Measurements from ENCODE around the gene NOTCH1. TPM values are rescaled to one million over a fixed set of nuclear protein-coding genes. Genes with fewer than 3 reads are reported as not detected.

The NOTCH1 gene
- total RNA-seq, 1 experiment from 2014 or later, result 37.2 TPM

DNA sequence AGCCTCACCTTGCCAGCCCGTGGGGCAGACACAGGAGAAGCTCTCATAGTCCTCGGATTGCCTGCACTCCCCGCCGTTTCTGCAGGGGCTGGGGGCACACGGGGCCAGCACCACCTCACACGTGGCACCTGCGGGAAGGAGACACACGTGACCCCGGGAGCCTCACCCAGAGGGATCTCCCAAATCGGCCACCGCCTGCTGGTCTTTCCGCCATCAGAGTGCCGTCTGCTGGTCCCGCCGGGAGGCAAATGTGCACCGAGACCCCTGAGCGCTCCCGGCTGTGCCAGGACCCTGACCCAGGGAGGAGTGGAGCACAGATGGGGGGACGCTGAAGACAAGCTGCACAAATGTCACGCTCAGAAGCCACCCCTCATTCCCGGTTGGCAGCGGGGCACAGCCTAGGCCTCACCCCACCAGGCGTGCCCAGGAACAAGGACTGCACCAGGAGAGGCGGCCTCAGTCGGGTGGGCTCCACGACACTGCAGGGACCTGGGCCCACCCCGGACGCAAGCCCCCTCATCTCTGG, 34.6 kb downstream of the NOTCH1 start:
- Histone ChIP-seq H3K4me1 (ENCODE audit: insufficient read depth, low read length, poor library complexity, severe bottlenecking) (no peaks in the 10 kb centered on the region), H3K27me3 (replicated peaks; ENCODE audit: insufficient read depth, low read depth, low read length, poor library complexity) (no peaks in the 10 kb centered on the region), H3K9me3 (ENCODE audit: low read depth, low read length, poor library complexity, severe bottlenecking) (no peaks in the 10 kb centered on the region), H3K36me3 (ENCODE audit: insufficient read depth, low read length, poor library complexity, severe bottlenecking) (peaks cover 49% of the 10 kb centered on the region), H3K27ac (ENCODE audit: low read depth, low read length, poor library complexity, severe bottlenecking) (no peak overlapping the region), H3K4me3 (ENCODE audit: low read depth, low read length, poor library complexity, severe bottlenecking) (no peak overlapping the region)
- no peak for DNase-seq (ENCODE audit: low spot score)
- BruUV-seq (replicated peaks), result no TSS peak
- ChIA-PET CTCF (no interaction called here), POLR2A (ENCODE audit: low non-redundant PET) (no interaction called here)
- intact Hi-C loops (cut with micrococcal nuclease; ENCODE audit: unreplicated experiment), result no loop called here
- no peak for TF ChIP-seq EZH2 (IDR thresholded peaks at IDR 0.05; ENCODE audit: borderline replicate concordance, low read depth, low read length, poor library complexity, severe bottlenecking)
- TF ChIP-seq, protein P1, sequence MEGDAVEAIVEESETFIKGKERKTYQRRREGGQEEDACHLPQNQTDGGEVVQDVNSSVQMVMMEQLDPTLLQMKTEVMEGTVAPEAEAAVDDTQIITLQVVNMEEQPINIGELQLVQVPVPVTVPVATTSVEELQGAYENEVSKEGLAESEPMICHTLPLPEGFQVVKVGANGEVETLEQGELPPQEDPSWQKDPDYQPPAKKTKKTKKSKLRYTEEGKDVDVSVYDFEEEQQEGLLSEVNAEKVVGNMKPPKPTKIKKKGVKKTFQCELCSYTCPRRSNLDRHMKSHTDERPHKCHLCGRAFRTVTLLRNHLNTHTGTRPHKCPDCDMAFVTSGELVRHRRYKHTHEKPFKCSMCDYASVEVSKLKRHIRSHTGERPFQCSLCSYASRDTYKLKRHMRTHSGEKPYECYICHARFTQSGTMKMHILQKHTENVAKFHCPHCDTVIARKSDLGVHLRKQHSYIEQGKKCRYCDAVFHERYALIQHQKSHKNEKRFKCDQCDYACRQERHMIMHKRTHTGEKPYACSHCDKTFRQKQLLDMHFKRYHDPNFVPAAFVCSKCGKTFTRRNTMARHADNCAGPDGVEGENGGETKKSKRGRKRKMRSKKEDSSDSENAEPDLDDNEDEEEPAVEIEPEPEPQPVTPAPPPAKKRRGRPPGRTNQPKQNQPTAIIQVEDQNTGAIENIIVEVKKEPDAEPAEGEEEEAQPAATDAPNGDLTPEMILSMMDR (conservative IDR thresholded peaks at IDR 0.05; ENCODE audit: low read depth, low read length), result no peak

- peaks cover 48% of the 10 kb centered on the region for H3K36me3 ChIP-seq (ENCODE audit: insufficient read depth, low read length, poor library complexity, severe bottlenecking)
- intact Hi-C loops (cut with micrococcal nuclease; ENCODE audit: unreplicated experiment), result no loop called here
Observed at GRCh38 chr9:136510561-136510960, 35.3 kb downstream of the NOTCH1 start.

DNA sequence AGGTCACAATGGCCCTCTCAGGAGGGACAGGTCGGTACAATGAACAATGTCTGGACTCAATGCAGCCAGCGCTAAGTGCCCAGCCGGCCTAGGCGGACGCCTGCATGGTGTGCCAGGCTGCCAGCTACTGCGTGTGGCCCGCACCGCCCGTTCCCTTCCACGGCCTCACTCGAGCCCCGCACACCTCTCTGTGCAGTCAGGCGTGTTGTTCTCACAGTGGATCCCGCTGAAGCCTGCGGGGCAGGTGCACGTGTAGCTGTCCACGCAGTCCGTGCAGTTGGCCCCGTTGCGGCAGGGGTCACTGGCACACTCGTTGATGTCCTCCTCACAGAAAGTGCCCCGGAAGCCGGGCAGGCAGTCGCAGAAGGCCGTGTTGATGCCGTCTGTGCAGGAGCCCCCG, 36.3 kb downstream of the NOTCH1 start:
- no TSS peak for BruUV-seq (replicated peaks)
- no peak overlapping the region for H3K27ac ChIP-seq (ENCODE audit: low read depth, low read length, poor library complexity, severe bottlenecking)
- DNase-seq (ENCODE audit: low spot score), result no peak
- H3K4me3 ChIP-seq (ENCODE audit: low read depth, low read length, poor library complexity, severe bottlenecking), result no peak overlapping the region
- H3K9me3 ChIP-seq (ENCODE audit: low read depth, low read length, poor library complexity, severe bottlenecking), result no peaks in the 10 kb centered on the region
- no peaks in the 10 kb centered on the region for H3K4me1 ChIP-seq (ENCODE audit: insufficient read depth, low read length, poor library complexity, severe bottlenecking)
- no peak for TF ChIP-seq EZH2 (IDR thresholded peaks at IDR 0.05; ENCODE audit: borderline replicate concordance, low read depth, low read length, poor library complexity, severe bottlenecking)
- TF ChIP-seq, protein P1 (conservative IDR thresholded peaks at IDR 0.05; ENCODE audit: low read depth, low read length), result no peak
- no peaks in the 10 kb centered on the region for H3K27me3 ChIP-seq (replicated peaks; ENCODE audit: insufficient read depth, low read depth, low read length, poor library complexity)
- peaks cover 43% of the 10 kb centered on the region for H3K36me3 ChIP-seq (ENCODE audit: insufficient read depth, low read length, poor library complexity, severe bottlenecking)
- POLR2A ChIA-PET (ENCODE audit: low non-redundant PET), result no interaction called here
- CTCF ChIA-PET, result no interaction called here
- intact Hi-C loops (cut with micrococcal nuclease; ENCODE audit: unreplicated experiment), result no loop called here

More at GRCh38 chr9:136510561-136510960, 35.3 kb downstream of the NOTCH1 start:
- POLR2A ChIA-PET (ENCODE audit: low non-redundant PET), result no interaction called here
- no peaks in the 10 kb centered on the region for H3K4me1 ChIP-seq (ENCODE audit: insufficient read depth, low read length, poor library complexity, severe bottlenecking)
- no peaks in the 10 kb centered on the region for H3K27me3 ChIP-seq (replicated peaks; ENCODE audit: insufficient read depth, low read depth, low read length, poor library complexity)
- CTCF ChIA-PET, result no interaction called here
- H3K27ac ChIP-seq (ENCODE audit: low read depth, low read length, poor library complexity, severe bottlenecking), result no peak overlapping the region
- TF ChIP-seq EZH2 (IDR thresholded peaks at IDR 0.05; ENCODE audit: borderline replicate concordance, low read depth, low read length, poor library complexity, severe bottlenecking), result no peak
- TF ChIP-seq, protein P1 (conservative IDR thresholded peaks at IDR 0.05; ENCODE audit: low read depth, low read length), result no peak
- no peak overlapping the region for H3K4me3 ChIP-seq (ENCODE audit: low read depth, low read length, poor library complexity, severe bottlenecking)
- no TSS peak for BruUV-seq (replicated peaks)
- DNase-seq (ENCODE audit: low spot score), result no peak
- H3K9me3 ChIP-seq (ENCODE audit: low read depth, low read length, poor library complexity, severe bottlenecking), result no peaks in the 10 kb centered on the region

All from A673 (cell line).